HG03521 (cell line): ENCODE measurements around the gene CT45A6.
"Not testable (repeated sequence)": the region's sequence is repeated elsewhere in the genome, so short reads cannot be mapped to it uniquely, and the experiment has no call there.

Source experiments
- ATAC-seq: cut with Tn5 transposase; IDR thresholded peaks from one replicate; pipeline ENCODE4 v1.9.1; 2021; ENCODE audit warnings: mild to moderate bottlenecking, moderate library complexity; ENCODE audit not compliant: unreplicated experiment

CT45A6 gene, protein sequence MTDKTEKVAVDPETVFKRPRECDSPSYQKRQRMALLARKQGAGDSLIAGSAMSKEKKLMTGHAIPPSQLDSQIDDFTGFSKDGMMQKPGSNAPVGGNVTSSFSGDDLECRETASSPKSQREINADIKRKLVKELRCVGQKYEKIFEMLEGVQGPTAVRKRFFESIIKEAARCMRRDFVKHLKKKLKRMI

DNA sequence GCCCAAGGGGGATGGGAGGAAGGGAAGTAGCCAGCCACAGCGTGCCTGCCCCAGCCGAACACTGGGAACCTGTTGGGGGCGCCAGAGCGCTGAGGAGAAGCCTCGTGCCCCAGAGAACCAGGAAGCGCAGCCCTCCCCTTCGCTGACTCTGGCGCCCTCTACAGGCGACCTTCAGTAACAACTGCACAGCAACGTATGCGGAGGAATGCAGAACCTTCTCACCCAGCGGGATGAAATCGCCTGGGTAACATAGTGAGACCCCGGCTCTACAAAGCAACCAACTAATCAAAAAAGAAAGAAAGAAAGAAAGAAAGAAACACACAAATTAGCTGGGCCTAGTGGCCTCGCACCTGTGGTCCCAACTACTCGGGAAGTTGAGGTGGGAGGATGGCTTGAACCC lies at the start of gene CT45A6:
Gene CT45A6 (minus strand): TSS at position 101 of the 400 bp plus-strand sequence. CDS start 3,794 bp downstream, outside the sequence.
- ATAC-seq = not testable (repeated sequence)

DNA sequence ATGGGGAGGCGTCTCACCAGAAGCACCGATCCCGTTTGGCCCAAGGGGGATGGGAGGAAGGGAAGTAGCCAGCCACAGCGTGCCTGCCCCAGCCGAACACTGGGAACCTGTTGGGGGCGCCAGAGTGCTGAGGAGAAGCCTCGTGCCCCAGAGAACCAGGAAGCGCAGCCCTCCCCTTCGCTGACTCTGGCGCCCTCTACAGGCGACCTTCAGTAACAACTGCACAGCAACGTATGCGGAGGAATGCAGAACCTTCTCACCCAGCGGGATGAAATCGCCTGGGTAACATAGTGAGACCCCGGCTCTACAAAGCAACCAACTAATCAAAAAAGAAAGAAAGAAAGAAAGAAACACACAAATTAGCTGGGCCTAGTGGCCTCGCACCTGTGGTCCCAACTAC lies 34.6 kb upstream of the CT45A6 start, which contains the start of gene CT45A7:
Gene CT45A7 (minus strand): TSS at position 101 of the 400 bp plus-strand sequence. CDS start 3,747 bp downstream, outside the sequence.
- ATAC-seq = not testable (repeated sequence)

DNA sequence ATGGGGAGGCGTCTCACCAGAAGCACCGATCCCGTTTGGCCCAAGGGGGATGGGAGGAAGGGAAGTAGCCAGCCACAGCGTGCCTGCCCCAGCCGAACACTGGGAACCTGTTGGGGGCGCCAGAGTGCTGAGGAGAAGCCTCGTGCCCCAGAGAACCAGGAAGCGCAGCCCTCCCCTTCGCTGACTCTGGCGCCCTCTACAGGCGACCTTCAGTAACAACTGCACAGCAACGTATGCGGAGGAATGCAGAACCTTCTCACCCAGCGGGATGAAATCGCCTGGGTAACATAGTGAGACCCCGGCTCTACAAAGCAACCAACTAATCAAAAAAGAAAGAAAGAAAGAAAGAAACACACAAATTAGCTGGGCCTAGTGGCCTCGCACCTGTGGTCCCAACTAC lies 17.3 kb upstream of the CT45A6 start, which contains the start of gene CT45A2:
Gene CT45A2 (minus strand): TSS at position 101 of the 400 bp plus-strand sequence. CDS start 3,747 bp downstream, outside the sequence.
- not testable (repeated sequence) for ATAC-seq

DNA sequence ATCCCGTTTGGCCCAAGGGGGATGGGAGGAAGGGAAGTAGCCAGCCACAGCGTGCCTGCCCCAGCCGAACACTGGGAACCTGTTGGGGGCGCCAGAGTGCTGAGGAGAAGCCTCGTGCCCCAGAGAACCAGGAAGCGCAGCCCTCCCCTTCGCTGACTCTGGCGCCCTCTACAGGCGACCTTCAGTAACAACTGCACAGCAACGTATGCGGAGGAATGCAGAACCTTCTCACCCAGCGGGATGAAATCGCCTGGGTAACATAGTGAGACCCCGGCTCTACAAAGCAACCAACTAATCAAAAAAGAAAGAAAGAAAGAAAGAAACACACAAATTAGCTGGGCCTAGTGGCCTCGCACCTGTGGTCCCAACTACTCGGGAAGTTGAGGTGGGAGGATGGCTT lies 17.2 kb downstream of the CT45A6 start, which contains the start of gene CT45A5:
Gene CT45A5 (minus strand): TSS at position 101 of the 400 bp plus-strand sequence. CDS start 3,774 bp downstream, outside the sequence.
- not testable (repeated sequence) for ATAC-seq

DNA sequence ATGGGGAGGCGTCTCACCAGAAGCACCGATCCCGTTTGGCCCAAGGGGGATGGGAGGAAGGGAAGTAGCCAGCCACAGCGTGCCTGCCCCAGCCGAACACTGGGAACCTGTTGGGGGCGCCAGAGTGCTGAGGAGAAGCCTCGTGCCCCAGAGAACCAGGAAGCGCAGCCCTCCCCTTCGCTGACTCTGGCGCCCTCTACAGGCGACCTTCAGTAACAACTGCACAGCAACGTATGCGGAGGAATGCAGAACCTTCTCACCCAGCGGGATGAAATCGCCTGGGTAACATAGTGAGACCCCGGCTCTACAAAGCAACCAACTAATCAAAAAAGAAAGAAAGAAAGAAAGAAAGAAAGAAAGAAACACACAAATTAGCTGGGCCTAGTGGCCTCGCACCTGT lies 34.5 kb downstream of the CT45A6 start, which contains the start of gene CT45A3:
Gene CT45A3 (minus strand): TSS at position 101 of the 400 bp plus-strand sequence. CDS start 3,747 bp downstream, outside the sequence.
- ATAC-seq = not testable (repeated sequence)

DNA sequence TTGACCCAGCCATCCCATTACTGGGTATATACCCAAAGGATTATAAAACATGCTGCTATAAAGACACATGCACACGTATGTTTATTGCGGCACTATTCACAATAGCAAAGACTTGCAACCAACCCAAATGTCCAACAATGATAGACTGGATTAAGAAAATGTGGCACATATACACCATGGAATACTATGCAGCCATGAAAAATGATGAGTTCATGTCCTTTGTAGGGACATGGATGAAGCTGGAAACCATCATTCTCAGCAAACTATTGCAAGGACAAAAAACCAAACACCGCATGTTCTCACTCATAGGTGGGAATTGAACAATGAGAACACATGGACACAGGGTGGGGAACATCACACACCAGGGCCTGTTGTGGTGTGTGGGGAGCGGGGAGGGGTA lies 57.8 kb downstream of the CT45A6 start:
- not testable (repeated sequence) for ATAC-seq
